ENCODE data around the gene RTL10. TPM values are rescaled to one million over a fixed set of nuclear protein-coding genes. Genes with fewer than 3 reads are reported as not detected.

RTL10 gene
- total and polyA plus RNA-seq, 10 of the 15 experiments (the other 5 are each of a cell fraction or from before 2014, with no cell fraction given): 5.3 to 18.1 (median 10.3) TPM

- TF ChIP-seq NR2F1 (conservative IDR thresholded peaks at IDR 0.05) (no peak), KLF5 (IDR thresholded peaks at IDR 0.05; ENCODE audit: partially characterized antibody) (no peak)
Measured at GRCh38 chr22:19898831-19899567, 44.3 kb upstream of the RTL10 start (continued).

- no peaks in the 10 kb centered on the region; a peak in 1 of 4 replicates for H3K36me3 ChIP-seq (ENCODE audit: control insufficient read depth in 2 of 2, insufficient read depth in 2 of 2, low read length in 1 of 2)
- H2AFZ ChIP-seq (ENCODE audit: control insufficient read depth, low read depth, low read length): no peak overlapping the region
- POLR2A ChIA-PET: no interaction called here
- ATAC-seq (no peak), FAIRE-seq (no peak), DNase-seq (ENCODE audit: low read depth, low spot score) (no peak)
- no peaks in the 10 kb centered on the region for H3K4me1 ChIP-seq (ENCODE audit: control insufficient read depth, insufficient read depth, low read length)
- WGBS (ENCODE audit: insufficient coverage, insufficient replicate concordance, low lambda C conversion rate, missing lambda C conversion rate): 77% methylated on average over 6 of the region's 7 CpGs
- no peak overlapping the region for H3K27ac ChIP-seq (ENCODE audit: control insufficient read depth, insufficient read depth)
- no peaks in the 10 kb centered on the region for H3K9me3 ChIP-seq (replicated peaks; ENCODE audit: control insufficient read depth, insufficient read depth, low read length)
- H3K4me2 ChIP-seq (ENCODE audit: control insufficient read depth, insufficient read depth): no peak overlapping the region
- H3K9ac ChIP-seq (ENCODE audit: control insufficient read depth, insufficient read depth, low read length): no peak overlapping the region
- no peaks in the 10 kb centered on the region for H3K27me3 ChIP-seq (replicated peaks in 1 of 2; ENCODE audit: control insufficient read depth in 2 of 2, insufficient read depth in 2 of 2, low read length in 1 of 2)
- H3K79me2 ChIP-seq (ENCODE audit: control insufficient read depth, insufficient read depth, low read length): no peaks in the 10 kb centered on the region
- SMC1A ChIA-PET (ENCODE audit: uncharacterized antibody, unreplicated experiment): no interaction called here
- no peaks in the 10 kb centered on the region for H4K20me1 ChIP-seq (ENCODE audit: control insufficient read depth, insufficient read depth)
- no peak overlapping the region for H3K4me3 ChIP-seq
- CTCF ChIA-PET: no interaction called here
- intact Hi-C loops (cut with micrococcal nuclease; ENCODE audit: unreplicated experiment): no loop called here
- RAD21 ChIA-PET (ENCODE audit: unreplicated experiment): no interaction called here
- no TSS peak for BruUV-seq (replicated peaks)
- in situ Hi-C loops (cut with MboI): no loop called here
- TF ChIP-seq ZBTB4 (CRISPR knock-in tag; IDR thresholded peaks at IDR 0.05) (no peak), JUNB (IDR thresholded peaks at IDR 0.05) (no peak), BCL11A (IDR thresholded peaks at IDR 0.05; ENCODE audit: low read depth, low read length) (no peak), FOXM1 (IDR thresholded peaks at IDR 0.05; ENCODE audit: low read depth, low read length) (no peak), TCF3 (IDR thresholded peaks at IDR 0.05; ENCODE audit: borderline replicate concordance, insufficient read depth, low read depth, low read length) (no peak), SUPT20H (IDR thresholded peaks at IDR 0.05; ENCODE audit: borderline replicate concordance, control insufficient read depth, low read depth, low read length) (no peak), PAX5 (IDR thresholded peaks at IDR 0.05; ENCODE audit: borderline replicate concordance, low read depth, low read length) (no peak), CHD1 (IDR thresholded peaks at IDR 0.05; ENCODE audit: low read depth, low read length) (no peak), ZNF217 (IDR thresholded peaks at IDR 0.05) (no peak), RUNX3 (IDR thresholded peaks at IDR 0.05; ENCODE audit: low read length) (no peak), TBL1XR1 (IDR thresholded peaks at IDR 0.05; ENCODE audit: low read depth, low read length) (no peak), NFYB (IDR thresholded peaks at IDR 0.05; ENCODE audit: insufficient read depth, low read depth, low read length) (no peak), HDAC6 (IDR thresholded peaks at IDR 0.05; ENCODE audit: unreplicated experiment) (no peak)
- TF ChIP-seq, protein P1, sequence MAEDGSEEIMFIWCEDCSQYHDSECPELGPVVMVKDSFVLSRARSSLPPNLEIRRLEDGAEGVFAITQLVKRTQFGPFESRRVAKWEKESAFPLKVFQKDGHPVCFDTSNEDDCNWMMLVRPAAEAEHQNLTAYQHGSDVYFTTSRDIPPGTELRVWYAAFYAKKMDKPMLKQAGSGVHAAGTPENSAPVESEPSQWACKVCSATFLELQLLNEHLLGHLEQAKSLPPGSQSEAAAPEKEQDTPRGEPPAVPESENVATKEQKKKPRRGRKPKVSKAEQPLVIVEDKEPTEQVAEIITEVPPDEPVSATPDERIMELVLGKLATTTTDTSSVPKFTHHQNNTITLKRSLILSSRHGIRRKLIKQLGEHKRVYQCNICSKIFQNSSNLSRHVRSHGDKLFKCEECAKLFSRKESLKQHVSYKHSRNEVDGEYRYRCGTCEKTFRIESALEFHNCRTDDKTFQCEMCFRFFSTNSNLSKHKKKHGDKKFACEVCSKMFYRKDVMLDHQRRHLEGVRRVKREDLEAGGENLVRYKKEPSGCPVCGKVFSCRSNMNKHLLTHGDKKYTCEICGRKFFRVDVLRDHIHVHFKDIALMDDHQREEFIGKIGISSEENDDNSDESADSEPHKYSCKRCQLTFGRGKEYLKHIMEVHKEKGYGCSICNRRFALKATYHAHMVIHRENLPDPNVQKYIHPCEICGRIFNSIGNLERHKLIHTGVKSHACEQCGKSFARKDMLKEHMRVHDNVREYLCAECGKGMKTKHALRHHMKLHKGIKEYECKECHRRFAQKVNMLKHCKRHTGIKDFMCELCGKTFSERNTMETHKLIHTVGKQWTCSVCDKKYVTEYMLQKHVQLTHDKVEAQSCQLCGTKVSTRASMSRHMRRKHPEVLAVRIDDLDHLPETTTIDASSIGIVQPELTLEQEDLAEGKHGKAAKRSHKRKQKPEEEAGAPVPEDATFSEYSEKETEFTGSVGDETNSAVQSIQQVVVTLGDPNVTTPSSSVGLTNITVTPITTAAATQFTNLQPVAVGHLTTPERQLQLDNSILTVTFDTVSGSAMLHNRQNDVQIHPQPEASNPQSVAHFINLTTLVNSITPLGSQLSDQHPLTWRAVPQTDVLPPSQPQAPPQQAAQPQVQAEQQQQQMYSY (CRISPR knock-in tag; IDR thresholded peaks at IDR 0.05): no peak
Measured at GRCh38 chr22:19898145-19898544, 43.5 kb upstream of the RTL10 start.
